ENCODE results near the gene CHD3.

The CHD3 gene

DNA sequence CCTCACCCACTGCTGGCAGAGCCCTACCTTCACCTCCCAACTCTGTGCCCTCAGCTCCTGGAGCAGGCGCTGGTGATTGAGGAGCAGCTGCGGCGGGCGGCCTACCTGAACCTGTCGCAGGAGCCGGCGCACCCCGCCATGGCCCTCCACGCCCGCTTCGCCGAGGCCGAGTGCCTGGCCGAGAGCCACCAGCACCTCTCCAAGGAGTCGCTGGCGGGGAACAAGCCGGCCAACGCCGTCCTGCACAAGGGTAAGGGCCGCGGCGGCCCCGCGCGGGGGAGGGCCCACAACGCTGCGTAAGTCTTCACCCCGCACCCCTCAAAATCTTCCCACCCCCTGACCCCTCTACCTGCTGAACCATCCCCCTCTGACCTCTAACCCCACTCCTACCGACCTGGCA lies 20.5 kb downstream of the CHD3 start:
- Histone ChIP-seq H3K36me3 (replicated peaks; ENCODE audit: insufficient read depth, low read length) (no peaks in the 10 kb centered on the region), H3K27me3 (replicated peaks; ENCODE audit: insufficient read depth, low read length) (peaks cover 78% of the 10 kb centered on the region), H3F3A (ENCODE audit: insufficient read depth, low read length) (no peaks in the 10 kb centered on the region), H3K4me3 (ENCODE audit: low read length) (no peak overlapping the region), H2AFZ (ENCODE audit: low read length) (no peak overlapping the region), H3K27ac (ENCODE audit: low read length) (no peak overlapping the region), H3K9me3 (replicated peaks; ENCODE audit: insufficient read depth, low read length) (no peaks in the 10 kb centered on the region), H3K9ac (ENCODE audit: low read length) (no peak overlapping the region), H3K4me2 (ENCODE audit: low read depth, low read length) (no peak overlapping the region), H3K4me1 (ENCODE audit: low read length) (no peaks in the 10 kb centered on the region), H3K9me2 (replicated peaks; ENCODE audit: insufficient read depth, low read length) (no peaks in the 10 kb centered on the region), H3K79me2 (ENCODE audit: low read length) (no peaks in the 10 kb centered on the region), H4K20me1 (ENCODE audit: insufficient read depth, low read length) (no peaks in the 10 kb centered on the region)
- no peak for DNase-seq
- TF ChIP-seq EZH2phosphoT487 (IDR thresholded peaks at IDR 0.05; ENCODE audit: low read length) (no peak), EZH2 (optimal IDR thresholded peaks at IDR 0.05; ENCODE audit: low read depth, low read length) (no peak)
- TF ChIP-seq, protein P1, sequence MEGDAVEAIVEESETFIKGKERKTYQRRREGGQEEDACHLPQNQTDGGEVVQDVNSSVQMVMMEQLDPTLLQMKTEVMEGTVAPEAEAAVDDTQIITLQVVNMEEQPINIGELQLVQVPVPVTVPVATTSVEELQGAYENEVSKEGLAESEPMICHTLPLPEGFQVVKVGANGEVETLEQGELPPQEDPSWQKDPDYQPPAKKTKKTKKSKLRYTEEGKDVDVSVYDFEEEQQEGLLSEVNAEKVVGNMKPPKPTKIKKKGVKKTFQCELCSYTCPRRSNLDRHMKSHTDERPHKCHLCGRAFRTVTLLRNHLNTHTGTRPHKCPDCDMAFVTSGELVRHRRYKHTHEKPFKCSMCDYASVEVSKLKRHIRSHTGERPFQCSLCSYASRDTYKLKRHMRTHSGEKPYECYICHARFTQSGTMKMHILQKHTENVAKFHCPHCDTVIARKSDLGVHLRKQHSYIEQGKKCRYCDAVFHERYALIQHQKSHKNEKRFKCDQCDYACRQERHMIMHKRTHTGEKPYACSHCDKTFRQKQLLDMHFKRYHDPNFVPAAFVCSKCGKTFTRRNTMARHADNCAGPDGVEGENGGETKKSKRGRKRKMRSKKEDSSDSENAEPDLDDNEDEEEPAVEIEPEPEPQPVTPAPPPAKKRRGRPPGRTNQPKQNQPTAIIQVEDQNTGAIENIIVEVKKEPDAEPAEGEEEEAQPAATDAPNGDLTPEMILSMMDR (IDR thresholded peaks at IDR 0.05; ENCODE audit: low read length) = no peak

DNA sequence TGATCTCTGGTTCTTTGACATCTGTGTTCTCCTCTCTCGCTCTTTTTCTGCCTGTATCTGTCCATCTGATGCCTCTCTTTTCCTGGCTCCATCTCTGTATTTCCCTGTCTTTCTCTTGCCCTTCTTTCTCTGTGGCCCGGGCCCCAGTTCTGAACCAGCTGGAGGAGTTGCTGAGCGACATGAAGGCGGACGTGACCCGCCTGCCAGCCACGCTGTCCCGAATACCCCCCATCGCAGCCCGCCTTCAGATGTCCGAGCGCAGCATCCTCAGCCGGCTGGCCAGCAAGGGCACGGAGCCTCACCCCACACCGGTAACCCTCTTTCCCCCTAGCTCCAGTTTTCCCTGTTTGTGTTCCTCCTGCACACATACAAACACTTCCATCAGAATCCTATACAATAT lies 21.7 kb downstream of the CHD3 start:
- Histone ChIP-seq H3F3A (ENCODE audit: insufficient read depth, low read length) (no peaks in the 10 kb centered on the region), H3K27me3 (replicated peaks; ENCODE audit: insufficient read depth, low read length) (peaks cover 70% of the 10 kb centered on the region), H3K9me2 (replicated peaks; ENCODE audit: insufficient read depth, low read length) (no peaks in the 10 kb centered on the region), H3K4me3 (ENCODE audit: low read length) (no peak overlapping the region), H3K9me3 (replicated peaks; ENCODE audit: insufficient read depth, low read length) (no peaks in the 10 kb centered on the region), H3K4me1 (ENCODE audit: low read length) (no peaks in the 10 kb centered on the region), H3K27ac (ENCODE audit: low read length) (no peak overlapping the region), H2AFZ (ENCODE audit: low read length) (no peak overlapping the region), H4K20me1 (ENCODE audit: insufficient read depth, low read length) (no peaks in the 10 kb centered on the region), H3K9ac (ENCODE audit: low read length) (no peak overlapping the region), H3K36me3 (replicated peaks; ENCODE audit: insufficient read depth, low read length) (no peaks in the 10 kb centered on the region), H3K4me2 (ENCODE audit: low read depth, low read length) (no peak overlapping the region), H3K79me2 (ENCODE audit: low read length) (no peaks in the 10 kb centered on the region)
- TF ChIP-seq EZH2phosphoT487 (IDR thresholded peaks at IDR 0.05; ENCODE audit: low read length) (no peak), EZH2 (optimal IDR thresholded peaks at IDR 0.05; ENCODE audit: low read depth, low read length) (no peak)
- TF ChIP-seq, protein P1 (IDR thresholded peaks at IDR 0.05; ENCODE audit: low read length) = no peak
- no peak for DNase-seq

DNA sequence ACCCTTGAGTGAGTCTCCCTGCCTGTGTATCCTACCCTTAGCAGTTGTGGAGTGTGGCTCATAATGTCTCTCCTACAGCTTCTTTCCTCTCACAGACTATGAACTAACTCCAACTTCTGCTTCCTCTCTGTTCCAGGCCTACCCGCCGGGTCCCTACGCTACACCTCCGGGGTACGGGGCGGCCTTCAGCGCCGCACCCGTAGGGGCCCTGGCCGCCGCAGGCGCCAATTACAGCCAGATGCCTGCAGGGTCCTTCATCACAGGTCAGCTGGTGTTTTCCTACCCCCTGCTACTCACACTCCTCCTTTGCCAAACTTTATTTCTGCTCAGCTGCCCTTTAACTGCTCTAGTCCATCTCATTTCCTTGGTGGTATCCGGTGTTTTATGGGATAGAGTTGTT lies 22.1 kb downstream of the CHD3 start:
- Histone ChIP-seq H3F3A (ENCODE audit: insufficient read depth, low read length) (no peaks in the 10 kb centered on the region), H2AFZ (ENCODE audit: low read length) (no peak overlapping the region), H3K4me1 (ENCODE audit: low read length) (no peaks in the 10 kb centered on the region), H3K27ac (ENCODE audit: low read length) (no peak overlapping the region), H3K9me3 (replicated peaks; ENCODE audit: insufficient read depth, low read length) (no peaks in the 10 kb centered on the region), H3K4me3 (ENCODE audit: low read length) (no peak overlapping the region), H3K79me2 (ENCODE audit: low read length) (no peaks in the 10 kb centered on the region), H3K27me3 (replicated peaks; ENCODE audit: insufficient read depth, low read length) (peaks cover 67% of the 10 kb centered on the region), H3K36me3 (replicated peaks; ENCODE audit: insufficient read depth, low read length) (no peaks in the 10 kb centered on the region), H3K9me2 (replicated peaks; ENCODE audit: insufficient read depth, low read length) (no peaks in the 10 kb centered on the region), H3K4me2 (ENCODE audit: low read depth, low read length) (no peak overlapping the region), H3K9ac (ENCODE audit: low read length) (no peak overlapping the region), H4K20me1 (ENCODE audit: insufficient read depth, low read length) (no peaks in the 10 kb centered on the region)
- no peak for TF ChIP-seq EZH2phosphoT487 (IDR thresholded peaks at IDR 0.05; ENCODE audit: low read length)
- no peak for TF ChIP-seq EZH2 (optimal IDR thresholded peaks at IDR 0.05; ENCODE audit: low read depth, low read length)
- TF ChIP-seq, protein P1 (IDR thresholded peaks at IDR 0.05; ENCODE audit: low read length) = no peak
- DNase-seq = no peak
